ENCODE measurements around the gene SLC9A8.
"Not testable (repeated sequence)": the region's sequence is repeated elsewhere in the genome, so short reads cannot be mapped to it uniquely, and the experiment has no call there.

The SLC9A8 gene

DNA sequence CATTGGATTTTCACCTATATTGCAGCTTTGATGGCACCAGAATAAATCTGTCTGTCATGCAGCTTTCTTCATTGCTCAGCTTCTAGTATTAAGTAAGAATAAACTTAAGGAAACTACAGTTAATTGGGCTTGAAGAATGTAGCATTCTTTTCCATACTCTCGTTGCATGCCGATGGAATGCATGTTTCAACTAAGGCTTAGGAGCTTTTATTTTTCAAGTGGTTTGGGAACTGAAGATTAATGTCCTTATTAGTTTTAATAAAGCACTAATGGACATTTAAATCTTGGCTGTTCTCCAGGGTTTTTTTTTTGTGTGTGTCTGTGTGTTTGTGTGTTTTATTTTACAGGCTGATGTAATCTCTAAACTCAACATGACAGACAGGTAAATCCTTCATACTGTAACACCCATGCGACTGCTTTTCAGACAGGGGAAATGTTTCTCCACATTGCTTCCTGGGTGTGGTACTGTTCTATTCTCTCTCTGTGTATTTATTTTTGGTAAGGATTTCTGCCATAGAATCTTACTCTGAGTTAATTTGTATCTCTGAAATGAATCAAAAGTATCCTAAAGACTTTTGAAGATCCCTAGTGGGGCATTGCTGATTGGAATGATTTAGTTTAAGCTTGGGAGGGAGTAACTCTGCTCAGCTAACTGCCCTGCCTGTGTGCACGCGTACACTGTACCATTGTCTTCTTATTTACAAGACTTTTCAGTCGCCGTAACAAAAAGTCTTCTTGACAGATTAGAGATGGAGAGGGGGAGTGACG lies 38.0 kb downstream of the SLC9A8 start:
- no peak for DNase-seq (ENCODE audit: low read depth)

- no peak for DNase-seq (ENCODE audit: low read depth)
Measured at GRCh38 chr20:49851231-49851705, 38.6 kb downstream of the SLC9A8 start.

DNA sequence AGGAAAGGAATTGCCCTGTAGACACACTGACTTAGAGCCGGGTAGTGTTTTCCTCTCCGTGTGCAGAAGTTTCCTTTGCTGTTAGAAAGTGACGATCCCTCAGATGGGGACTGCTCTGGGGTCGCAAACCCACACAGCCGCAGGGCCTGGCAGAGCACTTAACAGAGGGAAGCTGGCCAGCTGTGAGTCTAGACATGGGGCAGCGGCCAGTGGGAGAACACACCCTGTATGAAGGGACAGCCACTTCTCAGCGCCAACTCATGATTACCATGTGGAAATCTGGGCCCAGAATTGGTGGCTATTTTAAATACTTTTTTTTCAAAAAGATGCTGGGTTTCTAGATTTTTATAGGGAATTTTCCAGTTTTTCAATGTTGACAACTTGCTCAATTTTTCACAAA lies 39.4 kb downstream of the SLC9A8 start:
- no peak for DNase-seq (ENCODE audit: low read depth)

DNA sequence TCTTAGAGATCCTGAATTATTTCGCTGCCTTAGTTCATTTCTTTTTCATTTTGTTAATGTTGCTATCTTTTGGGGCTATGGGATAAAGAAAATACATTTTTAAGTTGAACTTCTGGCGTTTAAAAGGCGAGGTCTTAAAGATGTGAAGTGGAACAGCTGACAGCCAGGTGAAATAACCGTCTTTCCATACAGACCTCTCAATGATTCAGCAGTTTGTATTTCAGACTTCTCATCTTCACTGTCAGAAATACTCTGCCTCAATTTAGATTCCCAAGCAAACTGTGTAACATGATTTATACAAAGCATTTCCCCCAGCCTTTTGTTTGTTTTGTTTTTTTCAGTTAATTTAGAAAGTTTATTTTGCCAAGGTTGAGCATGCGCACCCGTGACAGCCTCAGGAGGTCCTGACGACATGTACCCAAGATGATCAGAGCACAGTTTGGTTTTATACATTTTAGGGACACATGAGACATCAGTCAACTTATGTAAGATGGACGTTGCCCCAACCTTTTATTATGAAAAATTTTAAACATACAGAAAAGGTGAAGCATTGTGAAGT lies 40.0 kb downstream of the SLC9A8 start:
- no peak for DNase-seq (ENCODE audit: low read depth)

DNA sequence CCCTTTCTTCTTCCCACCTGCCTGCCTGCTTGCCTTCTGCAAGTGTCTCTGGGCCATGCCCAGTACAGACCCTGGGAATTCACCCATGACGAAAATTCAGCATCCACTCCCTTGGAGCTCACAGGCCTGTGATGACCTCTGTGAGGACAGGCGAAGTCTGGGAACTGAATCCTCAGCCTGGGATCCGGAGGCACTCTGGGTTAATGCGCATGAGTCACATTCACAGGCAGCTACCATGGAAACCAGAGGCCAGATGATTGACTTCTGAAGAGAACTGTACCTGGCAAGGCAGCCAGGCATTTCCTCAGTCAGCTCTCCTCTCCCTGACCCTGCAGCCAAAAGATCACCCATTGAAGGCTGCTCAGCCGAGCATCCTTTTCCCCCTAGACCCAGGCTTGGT lies 41.0 kb downstream of the SLC9A8 start:
- DNase-seq (ENCODE audit: low read depth): peak; percentile 97

- no peak for DNase-seq (ENCODE audit: low read depth)
Measured at GRCh38 chr20:49854190-49854875, 41.7 kb downstream of the SLC9A8 start.

DNA sequence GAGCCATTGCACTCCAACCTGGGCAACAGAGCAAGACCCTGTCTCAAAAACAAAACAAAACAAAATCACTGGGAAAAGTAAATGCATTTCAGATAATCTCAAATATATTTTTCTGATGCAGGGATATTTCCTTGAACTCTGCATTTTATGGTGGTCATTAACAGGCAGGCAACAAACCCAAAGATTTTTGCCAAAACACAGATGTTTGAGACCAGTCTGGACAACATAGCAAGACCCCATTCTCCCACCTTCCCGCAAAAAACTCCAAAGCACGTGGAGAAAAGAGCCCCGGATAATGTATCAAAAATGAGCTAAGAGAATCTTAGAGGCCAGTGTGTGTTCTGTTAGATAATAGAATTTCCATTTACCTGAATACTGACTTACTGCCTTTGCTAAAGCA lies 44.3 kb downstream of the SLC9A8 start:
- no peak for DNase-seq (ENCODE audit: low read depth)

GRCh38 chr20:49858076-49858585 lies 45.5 kb downstream of the SLC9A8 start:
- no peak for DNase-seq (ENCODE audit: low read depth)

DNA sequence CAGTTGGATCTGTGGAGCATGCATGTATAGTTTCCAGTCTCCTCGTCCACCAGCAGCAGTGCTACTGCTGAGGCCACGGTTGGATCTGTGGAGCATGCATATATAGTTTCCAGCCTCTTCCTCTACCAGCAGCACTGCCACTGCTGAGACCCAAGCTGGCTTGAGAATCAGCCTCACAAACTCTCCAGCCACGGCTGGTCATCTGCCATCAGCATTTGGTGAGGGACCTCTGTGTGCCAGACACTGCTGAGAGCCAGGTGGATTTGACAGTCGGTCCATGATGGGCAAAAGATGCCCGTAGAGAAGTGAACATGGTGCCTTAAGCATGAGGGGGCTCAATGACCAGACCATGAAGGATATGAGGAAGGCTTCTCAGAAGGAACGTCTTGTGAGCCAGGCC lies 46.4 kb downstream of the SLC9A8 start:
- no peak for DNase-seq (ENCODE audit: low read depth)

DNA sequence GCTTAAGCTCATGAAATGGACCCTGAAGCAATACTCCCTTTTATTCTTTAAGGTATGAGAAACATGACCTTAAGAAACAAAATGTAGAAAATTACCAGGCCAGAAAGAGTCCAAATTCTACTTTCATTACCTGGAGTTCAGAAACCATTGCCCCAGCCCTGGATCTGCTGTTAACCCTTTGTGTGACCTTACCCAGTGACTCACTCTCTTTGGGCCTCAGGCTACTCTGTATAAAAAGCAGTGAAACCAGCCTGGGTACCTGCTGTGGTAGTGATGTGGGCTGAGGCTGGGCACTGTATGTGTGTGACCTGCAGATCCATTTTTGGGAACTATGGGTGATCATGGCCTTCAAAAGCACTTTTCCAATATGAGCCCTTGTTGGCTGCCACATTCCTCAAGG lies 47.2 kb downstream of the SLC9A8 start:
- no peak for DNase-seq (ENCODE audit: low read depth)

DNA sequence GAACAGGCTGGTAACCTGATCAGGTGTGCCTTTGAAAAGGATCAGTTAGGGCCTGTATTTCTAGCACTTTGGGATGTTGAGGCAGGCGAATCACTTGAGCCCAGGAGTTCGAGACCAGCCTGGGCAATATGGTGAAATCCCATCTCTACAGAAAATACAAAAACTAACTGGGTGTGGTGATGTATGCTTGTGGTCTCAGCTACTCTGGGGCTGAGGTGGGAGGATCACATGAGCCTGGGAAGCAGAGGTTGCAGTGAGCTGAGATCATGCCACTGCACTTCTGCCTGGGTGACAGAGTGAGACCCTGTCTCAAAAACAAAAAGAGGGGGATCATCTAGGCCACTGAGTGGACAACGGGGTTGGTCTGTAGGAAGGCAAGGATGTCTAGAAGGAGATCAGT lies 48.6 kb downstream of the SLC9A8 start:
- not testable (repeated sequence) for DNase-seq (ENCODE audit: low read depth)

GRCh38 chr20:49862607-49863200 lies 50.1 kb downstream of the SLC9A8 start:
- DNase-seq (ENCODE audit: low read depth): no peak

- DNase-seq (ENCODE audit: low read depth): no peak
Measured at GRCh38 chr20:49863666-49864065, 51.0 kb downstream of the SLC9A8 start.

DNA sequence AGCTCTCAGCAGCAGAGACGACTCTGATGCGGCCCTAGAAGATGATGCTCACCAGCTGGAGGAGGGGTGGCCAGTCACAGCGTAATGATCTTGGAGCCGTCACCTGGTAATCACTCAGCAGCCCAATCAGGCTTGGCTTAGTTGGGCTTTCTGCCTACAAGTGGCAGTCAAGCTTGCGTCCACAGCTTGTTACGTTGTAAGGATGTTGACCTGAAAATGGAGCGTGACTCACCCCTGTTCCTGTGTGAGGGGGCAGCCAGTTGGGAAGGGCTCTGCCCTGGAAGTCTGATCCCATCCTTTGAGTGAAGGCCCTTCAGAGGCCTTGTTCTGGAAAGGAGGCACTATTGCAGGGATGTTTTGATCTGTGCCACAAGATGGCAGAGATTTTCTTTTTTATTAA lies 52.9 kb downstream of the SLC9A8 start:
- peak; percentile 90 for DNase-seq (ENCODE audit: low read depth)

GRCh38 chr20:49866051-49866450 lies 53.4 kb downstream of the SLC9A8 start:
- DNase-seq (ENCODE audit: low read depth): peak; percentile 93

DNA sequence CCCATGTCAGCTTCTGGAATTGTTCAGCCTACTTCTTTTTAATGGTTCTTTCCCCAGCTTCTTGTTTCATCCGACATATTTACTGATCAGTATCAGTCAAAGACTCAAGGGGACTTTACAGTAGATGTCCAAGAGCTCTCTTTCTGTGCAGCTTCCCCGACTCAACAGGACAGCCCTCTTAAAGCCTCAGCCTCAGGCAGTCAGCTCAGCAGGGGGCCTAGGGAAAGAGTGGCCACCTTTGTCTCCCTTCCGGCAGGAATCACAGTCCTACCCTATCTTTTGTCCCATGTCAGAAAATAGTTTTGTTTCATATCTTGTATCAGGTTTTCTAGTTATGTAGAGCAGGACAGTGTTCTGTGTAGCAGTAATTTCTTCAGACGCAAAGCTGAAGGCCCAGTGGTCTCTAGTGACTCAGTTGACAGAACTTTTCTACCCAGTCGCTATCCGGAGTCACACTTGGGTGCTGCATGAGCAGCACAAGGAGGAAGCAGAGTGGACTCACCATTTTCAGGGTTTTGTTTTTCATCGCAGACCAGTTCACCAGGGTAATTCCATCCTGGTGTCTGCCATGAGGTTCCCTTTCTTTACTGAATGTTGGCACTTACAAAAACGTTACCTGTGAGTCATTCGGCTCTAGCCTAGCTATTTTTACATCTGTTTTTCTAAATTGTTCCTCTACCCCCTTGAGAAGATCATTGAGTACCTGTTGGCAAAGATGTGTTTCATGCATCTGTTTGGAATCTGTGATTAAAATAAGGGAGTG lies 55.0 kb downstream of the SLC9A8 start:
- no peak for DNase-seq (ENCODE audit: low read depth)

DNA sequence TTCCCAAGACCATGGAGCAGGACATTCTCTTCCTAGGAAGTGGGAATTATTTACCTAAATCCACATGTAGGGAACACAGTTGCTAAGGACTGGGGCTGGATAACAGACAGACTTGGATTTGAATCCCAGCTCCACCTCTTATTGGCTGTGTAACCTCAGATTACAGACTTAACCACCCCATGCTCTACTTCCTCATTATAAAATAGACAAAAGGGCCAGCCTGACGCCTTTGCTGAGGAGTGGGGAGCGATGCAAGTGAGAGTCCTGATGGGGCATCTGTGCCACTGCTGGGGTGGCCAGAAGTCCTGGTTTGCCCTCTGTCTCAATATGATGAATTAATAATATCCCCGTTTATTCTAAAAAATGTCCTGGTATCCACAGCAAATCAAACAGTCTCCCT lies 55.9 kb downstream of the SLC9A8 start:
- no peak for DNase-seq (ENCODE audit: low read depth)

DNA sequence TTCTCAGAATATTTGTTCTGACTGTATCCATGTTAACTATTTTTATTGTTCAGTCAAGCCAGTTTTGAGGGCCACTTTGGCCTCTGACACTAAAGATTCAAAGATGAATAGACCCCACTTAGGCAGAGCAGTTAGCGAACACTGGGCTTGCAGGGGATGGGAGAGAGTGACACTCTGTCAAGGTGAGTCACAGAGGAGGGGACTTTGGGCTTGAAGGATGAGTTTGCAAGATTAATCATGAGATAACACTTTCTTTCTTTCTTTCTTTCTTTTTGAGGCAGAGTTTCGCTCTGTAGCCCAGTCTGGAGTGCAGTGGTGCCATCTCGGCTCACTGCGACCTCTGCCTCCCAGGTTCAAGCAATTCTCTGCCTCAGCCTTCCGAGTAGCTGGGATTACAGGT lies 56.3 kb downstream of the SLC9A8 start:
- DNase-seq (ENCODE audit: low read depth): no peak

GRCh38 chr20:49870261-49870660 lies 57.6 kb downstream of the SLC9A8 start:
- DNase-seq (ENCODE audit: low read depth): no peak

- DNase-seq (ENCODE audit: low read depth): no peak
Measured at GRCh38 chr20:49871391-49871948, 58.8 kb downstream of the SLC9A8 start.

DNA sequence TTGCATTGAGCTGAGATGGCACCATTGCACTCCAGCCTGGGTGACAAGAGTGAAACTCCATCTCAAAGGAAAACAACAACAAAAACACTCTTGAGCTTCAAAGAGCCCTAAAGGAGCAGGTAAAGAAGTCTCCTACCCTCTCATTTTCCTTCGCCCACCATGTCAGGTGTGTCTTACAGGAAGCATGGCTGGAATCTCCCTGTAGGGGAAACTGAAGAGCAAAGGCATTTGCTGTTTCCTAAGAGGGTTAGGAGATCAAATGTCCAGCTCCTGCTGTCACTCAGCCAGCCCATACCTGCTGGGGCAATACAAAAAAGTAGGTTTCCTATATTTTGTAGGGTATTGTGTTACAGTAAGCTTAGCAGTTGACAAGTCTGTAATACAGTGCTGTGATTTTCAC lies 59.4 kb downstream of the SLC9A8 start:
- DNase-seq (ENCODE audit: low read depth): no peak

DNA sequence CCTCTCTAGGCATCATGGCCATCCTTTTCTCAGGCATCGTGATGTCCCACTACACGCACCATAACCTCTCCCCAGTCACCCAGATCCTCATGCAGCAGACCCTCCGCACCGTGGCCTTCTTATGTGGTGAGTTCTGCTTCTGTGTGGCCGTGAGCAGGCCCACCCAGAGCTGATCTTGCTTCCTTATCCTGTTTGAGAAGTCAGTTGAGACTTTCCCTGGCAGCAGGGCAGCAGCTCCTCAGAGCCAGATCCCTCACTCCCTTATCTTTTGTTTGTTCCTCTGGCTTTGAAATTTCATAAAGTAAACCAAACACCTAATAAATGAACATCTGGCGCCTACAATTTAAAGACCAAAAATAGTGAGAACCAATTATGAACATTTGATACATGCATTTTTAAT lies 62.1 kb downstream of the SLC9A8 start:
- DNase-seq (ENCODE audit: low read depth): no peak

Data from amniotic epithelial cell (primary cell).